SK-N-SH (cell line): ENCODE data around the gene MAPKAPK3.

ENCODE experiments used
- JUND ChIP-seq: IDR thresholded peaks from 2 replicates; pipeline ENCODE4 v1.4.0; 2012
- TF ChIP-seq, protein P1 (sequence below): fragments of 200-600 bp; sonication (generic); IDR thresholded peaks from 2 replicates; pipeline ENCODE4 v1.6.1; 2017; ENCODE audit warnings: antibody characterized with exemption, mild to moderate bottlenecking, moderate library complexity
- TF ChIP-seq, protein P2 (sequence below): IDR thresholded peaks from 2 replicates; pipeline ENCODE4 v1.4.0; 2012; ENCODE audit warnings: low read depth
- TF ChIP-seq, protein P3 (sequence below): fragments of 150-350 bp; IDR thresholded peaks from 2 replicates; pipeline ENCODE4 v1.6.1; 2017; ENCODE audit warnings: antibody characterized with exemption, low read length, low read depth, borderline replicate concordance

DNA sequence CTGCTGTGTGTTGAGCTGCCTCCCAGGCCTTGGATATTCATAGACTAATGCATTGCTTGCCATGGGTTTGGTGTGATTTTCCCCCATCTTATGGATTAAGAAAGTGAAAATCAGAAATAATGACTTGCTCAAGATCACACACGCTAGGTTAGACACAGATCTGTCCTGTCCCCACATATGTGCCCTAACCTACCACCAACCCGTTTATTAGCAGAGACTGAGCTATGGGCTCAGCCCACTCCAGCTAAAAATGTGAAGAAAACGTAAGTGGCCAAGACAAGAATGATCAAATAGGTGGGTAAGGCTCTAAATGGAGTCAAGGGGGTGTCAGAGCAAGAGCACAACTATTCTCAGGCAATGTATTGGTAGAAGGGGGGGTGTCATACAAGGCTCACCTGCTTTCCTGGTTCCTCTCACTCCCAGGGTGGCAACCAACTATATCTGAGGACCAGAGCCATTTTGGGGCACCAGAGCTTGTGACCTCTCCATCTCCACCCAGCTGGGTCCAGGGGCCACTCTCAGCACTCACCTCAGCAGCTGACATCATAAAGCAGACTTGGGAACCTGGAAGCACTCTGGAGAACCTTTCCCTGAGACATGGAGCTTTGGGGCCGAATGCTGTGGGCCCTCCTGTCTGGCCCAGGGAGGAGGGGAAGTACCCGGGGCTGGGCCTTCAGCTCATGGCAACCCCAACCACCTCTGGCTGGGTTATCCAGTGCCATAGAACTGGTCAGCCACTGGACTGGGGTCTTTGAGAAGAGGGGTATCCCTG, 46.3 kb upstream of the MAPKAPK3 start:
- TF ChIP-seq, protein P1, sequence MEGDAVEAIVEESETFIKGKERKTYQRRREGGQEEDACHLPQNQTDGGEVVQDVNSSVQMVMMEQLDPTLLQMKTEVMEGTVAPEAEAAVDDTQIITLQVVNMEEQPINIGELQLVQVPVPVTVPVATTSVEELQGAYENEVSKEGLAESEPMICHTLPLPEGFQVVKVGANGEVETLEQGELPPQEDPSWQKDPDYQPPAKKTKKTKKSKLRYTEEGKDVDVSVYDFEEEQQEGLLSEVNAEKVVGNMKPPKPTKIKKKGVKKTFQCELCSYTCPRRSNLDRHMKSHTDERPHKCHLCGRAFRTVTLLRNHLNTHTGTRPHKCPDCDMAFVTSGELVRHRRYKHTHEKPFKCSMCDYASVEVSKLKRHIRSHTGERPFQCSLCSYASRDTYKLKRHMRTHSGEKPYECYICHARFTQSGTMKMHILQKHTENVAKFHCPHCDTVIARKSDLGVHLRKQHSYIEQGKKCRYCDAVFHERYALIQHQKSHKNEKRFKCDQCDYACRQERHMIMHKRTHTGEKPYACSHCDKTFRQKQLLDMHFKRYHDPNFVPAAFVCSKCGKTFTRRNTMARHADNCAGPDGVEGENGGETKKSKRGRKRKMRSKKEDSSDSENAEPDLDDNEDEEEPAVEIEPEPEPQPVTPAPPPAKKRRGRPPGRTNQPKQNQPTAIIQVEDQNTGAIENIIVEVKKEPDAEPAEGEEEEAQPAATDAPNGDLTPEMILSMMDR, result no peak
- TF ChIP-seq, protein P2, sequence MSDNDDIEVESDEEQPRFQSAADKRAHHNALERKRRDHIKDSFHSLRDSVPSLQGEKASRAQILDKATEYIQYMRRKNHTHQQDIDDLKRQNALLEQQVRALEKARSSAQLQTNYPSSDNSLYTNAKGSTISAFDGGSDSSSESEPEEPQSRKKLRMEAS, result no peak
- TF ChIP-seq JUND, result no peak
- TF ChIP-seq, protein P3, sequence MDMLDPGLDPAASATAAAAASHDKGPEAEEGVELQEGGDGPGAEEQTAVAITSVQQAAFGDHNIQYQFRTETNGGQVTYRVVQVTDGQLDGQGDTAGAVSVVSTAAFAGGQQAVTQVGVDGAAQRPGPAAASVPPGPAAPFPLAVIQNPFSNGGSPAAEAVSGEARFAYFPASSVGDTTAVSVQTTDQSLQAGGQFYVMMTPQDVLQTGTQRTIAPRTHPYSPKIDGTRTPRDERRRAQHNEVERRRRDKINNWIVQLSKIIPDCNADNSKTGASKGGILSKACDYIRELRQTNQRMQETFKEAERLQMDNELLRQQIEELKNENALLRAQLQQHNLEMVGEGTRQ, result no peak
